Fibroblast of skin of right quadriceps (primary cell): ENCODE measurements around the gene IMPA2.
"Not testable (repeated sequence)": the region's sequence is repeated elsewhere in the genome, so short reads cannot be mapped to it uniquely, and the experiment has no call there.

ENCODE experiments used
- DNase-seq: peaks from one replicate; pipeline ENCODE4 v3.0.0-alpha.2; 2013

Gene IMPA2

GRCh38 chr18:12030670-12031069 is 49.4 kb downstream of the IMPA2 start:
- no peak for DNase-seq

GRCh38 chr18:12031181-12031580 is 49.9 kb downstream of the IMPA2 start:
- DNase-seq: no peak

- peak; percentile 80 for DNase-seq
Measured at GRCh38 chr18:12031846-12032245, 50.5 kb downstream of the IMPA2 start.

GRCh38 chr18:12032786-12033642 is 51.7 kb downstream of the IMPA2 start:
- peak; percentile 77 for DNase-seq

- DNase-seq: no peak
Measured at GRCh38 chr18:12033643-12034025, 52.3 kb downstream of the IMPA2 start.

- no peak for DNase-seq
Measured at GRCh38 chr18:12034241-12035100, 53.2 kb downstream of the IMPA2 start.

GRCh38 chr18:12035481-12035880 is 54.2 kb downstream of the IMPA2 start:
- no peak for DNase-seq

GRCh38 chr18:12036201-12036751 is 55.0 kb downstream of the IMPA2 start:
- no peak for DNase-seq

- peak; percentile 40 for DNase-seq
Measured at GRCh38 chr18:12038082-12038638, 56.9 kb downstream of the IMPA2 start.

GRCh38 chr18:12038639-12039539 is 57.6 kb downstream of the IMPA2 start:
- DNase-seq: peak; percentile 65

GRCh38 chr18:12039540-12039930 is 58.2 kb downstream of the IMPA2 start:
- DNase-seq: not testable (repeated sequence)

GRCh38 chr18:12041561-12041960 is 60.3 kb downstream of the IMPA2 start:
- peak; percentile 93 for DNase-seq

- no peak for DNase-seq
Measured at GRCh38 chr18:12043811-12044210, 62.5 kb downstream of the IMPA2 start.

- peak; percentile 42 for DNase-seq
Measured at GRCh38 chr18:12044591-12044990, 63.3 kb downstream of the IMPA2 start.

- no peak for DNase-seq
Measured at GRCh38 chr18:12046046-12046750, 64.9 kb downstream of the IMPA2 start.

GRCh38 chr18:12046751-12047335 is 65.5 kb downstream of the IMPA2 start:
- DNase-seq: no peak

GRCh38 chr18:12048010-12048826 is 66.9 kb downstream of the IMPA2 start:
- DNase-seq: no peak

GRCh38 chr18:12048827-12049175 is 67.5 kb downstream of the IMPA2 start:
- peak; percentile 76 for DNase-seq

GRCh38 chr18:12049978-12050811 is 68.9 kb downstream of the IMPA2 start:
- peak; percentile 37 for DNase-seq
